ENCODE measurements around the gene SHROOM1.

DNA sequence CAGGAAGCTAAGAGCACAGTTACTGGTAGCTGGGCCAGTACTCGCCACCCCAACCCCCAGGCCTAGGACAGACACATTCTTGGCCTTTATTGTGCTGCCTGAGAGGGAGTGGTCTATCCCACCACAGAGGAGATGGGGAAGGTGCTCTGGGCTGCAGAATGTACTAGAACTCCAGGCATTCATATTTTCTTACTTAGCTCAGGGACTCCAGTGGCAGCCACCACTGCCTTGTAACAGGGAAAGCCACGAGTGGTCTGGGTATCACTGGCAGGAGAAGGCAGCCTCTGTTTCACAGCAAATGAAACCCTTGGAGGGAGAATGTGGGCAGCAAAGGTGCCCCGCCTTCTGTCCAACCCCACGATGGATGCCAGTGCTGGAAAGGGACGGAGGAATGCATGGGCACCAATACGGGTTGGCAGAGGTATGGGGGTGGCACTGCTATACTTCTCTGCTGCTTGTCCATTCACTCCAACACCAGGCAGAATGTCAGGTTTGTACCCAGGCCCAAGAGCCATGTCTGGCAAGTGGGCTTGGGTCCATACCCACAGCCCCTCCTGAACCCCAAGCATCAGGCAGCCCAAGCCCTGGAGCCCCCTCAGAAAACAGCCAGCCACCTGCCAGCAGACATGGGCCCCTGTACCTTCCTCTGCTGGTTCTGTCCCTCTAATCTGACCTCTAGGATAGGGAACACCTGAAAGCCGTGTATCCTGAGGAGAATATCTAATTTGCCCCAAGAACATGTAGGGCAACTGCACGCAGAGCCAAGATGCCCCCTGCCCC is 58.0 kb downstream of the SHROOM1 start:
- TF ChIP-seq, protein P1, sequence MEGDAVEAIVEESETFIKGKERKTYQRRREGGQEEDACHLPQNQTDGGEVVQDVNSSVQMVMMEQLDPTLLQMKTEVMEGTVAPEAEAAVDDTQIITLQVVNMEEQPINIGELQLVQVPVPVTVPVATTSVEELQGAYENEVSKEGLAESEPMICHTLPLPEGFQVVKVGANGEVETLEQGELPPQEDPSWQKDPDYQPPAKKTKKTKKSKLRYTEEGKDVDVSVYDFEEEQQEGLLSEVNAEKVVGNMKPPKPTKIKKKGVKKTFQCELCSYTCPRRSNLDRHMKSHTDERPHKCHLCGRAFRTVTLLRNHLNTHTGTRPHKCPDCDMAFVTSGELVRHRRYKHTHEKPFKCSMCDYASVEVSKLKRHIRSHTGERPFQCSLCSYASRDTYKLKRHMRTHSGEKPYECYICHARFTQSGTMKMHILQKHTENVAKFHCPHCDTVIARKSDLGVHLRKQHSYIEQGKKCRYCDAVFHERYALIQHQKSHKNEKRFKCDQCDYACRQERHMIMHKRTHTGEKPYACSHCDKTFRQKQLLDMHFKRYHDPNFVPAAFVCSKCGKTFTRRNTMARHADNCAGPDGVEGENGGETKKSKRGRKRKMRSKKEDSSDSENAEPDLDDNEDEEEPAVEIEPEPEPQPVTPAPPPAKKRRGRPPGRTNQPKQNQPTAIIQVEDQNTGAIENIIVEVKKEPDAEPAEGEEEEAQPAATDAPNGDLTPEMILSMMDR (IDR thresholded peaks at IDR 0.05; ENCODE audit: low read depth, low read length): no peak
- no peak for TF ChIP-seq POLR2A (IDR thresholded peaks at IDR 0.05; ENCODE audit: extremely low read depth, insufficient read length)
